Mesendoderm (in vitro differentiated cells): Measurements from ENCODE around the gene COA1.

ENCODE experiments used
- DNase-seq: peaks from one replicate; pipeline ENCODE4 v3.0.0; 2013
- H2AK5ac ChIP-seq: 2 replicates; pipeline ENCODE4 v1.6.1; 2013; ENCODE audit warnings: low read length, inconsistent platforms
- H2BK120ac ChIP-seq: 2 replicates; pipeline ENCODE4 v1.6.1; 2013; ENCODE audit warnings: low read depth, mild to moderate bottlenecking, low read length, moderate library complexity, mixed read lengths
- H2BK15ac ChIP-seq: replicated peaks from 2 replicates; pipeline ENCODE4 v1.6.1; 2013; ENCODE audit warnings: low read depth, mild to moderate bottlenecking, moderate library complexity
- H2BK5ac ChIP-seq: 2 replicates; pipeline ENCODE4 v1.6.1; 2013; ENCODE audit warnings: low read length, inconsistent platforms
- H3K18ac ChIP-seq: 2 replicates; pipeline ENCODE4 v1.6.1; 2013; ENCODE audit warnings: mild to moderate bottlenecking, low read length, mixed read lengths
- H3K23ac ChIP-seq: one replicate; pipeline ENCODE4 v1.6.1; 2013; ENCODE audit warnings: low read length
- H3K27ac ChIP-seq: 2 replicates; pipeline ENCODE4 v1.5.1; 2013; ENCODE audit warnings: low read depth, mild to moderate bottlenecking, inconsistent platforms, low read length, moderate library complexity
- H3K27me3 ChIP-seq: 2 replicates; pipeline ENCODE4 v1.6.1; 2013; ENCODE audit warnings: low read length, control low read depth, mild to moderate bottlenecking, inconsistent platforms; ENCODE audit not compliant: insufficient read depth, poor library complexity
- H3K36me3 ChIP-seq: 2 replicates; pipeline ENCODE4 v1.6.1; 2013; ENCODE audit warnings: low read length, inconsistent platforms; ENCODE audit not compliant: control insufficient read depth, insufficient read depth
- H3K4ac ChIP-seq: one replicate; pipeline ENCODE4 v1.6.1; 2013; ENCODE audit warnings: low read depth, mild to moderate bottlenecking, low read length, moderate library complexity
- H3K4me1 ChIP-seq: 2 replicates; pipeline ENCODE4 v1.6.1; 2013; ENCODE audit warnings: low read depth, low read length, inconsistent platforms; ENCODE audit not compliant: control insufficient read depth
- H3K4me2 ChIP-seq: 2 replicates; pipeline ENCODE4 v1.6.1; 2013; ENCODE audit warnings: low read length
- H3K4me3 ChIP-seq: 2 replicates; pipeline ENCODE4 v1.5.1; 2013; ENCODE audit warnings: mild to moderate bottlenecking, low read length
- H3K56ac ChIP-seq: one replicate; pipeline ENCODE4 v1.6.1; 2013; ENCODE audit warnings: low read length
- H3K79me1 ChIP-seq: 2 replicates; pipeline ENCODE4 v1.6.1; 2013; ENCODE audit warnings: low read length, inconsistent platforms
- H3K79me2 ChIP-seq: 2 replicates; pipeline ENCODE4 v1.6.1; 2013; ENCODE audit warnings: mild to moderate bottlenecking, low read length; ENCODE audit not compliant: control insufficient read depth, insufficient read depth
- H3K9ac ChIP-seq: 2 replicates; pipeline ENCODE4 v1.6.1; 2013; ENCODE audit warnings: low read length, inconsistent platforms
- H4K5ac ChIP-seq: one replicate; pipeline ENCODE4 v1.6.1; 2013; ENCODE audit warnings: low read length
- H4K8ac ChIP-seq: one replicate; pipeline ENCODE4 v1.6.1; 2013; ENCODE audit warnings: low read depth, mild to moderate bottlenecking, control low read depth, low read length, moderate library complexity
- WGBS: extraction: QIAGEN DNeasy Blood & Tissue Kit; methylation state at CpG from one replicate; pipeline ENCODE4 v1.1.7; 2013; ENCODE audit warnings: low lambda C conversion rate, missing lambda C conversion rate; ENCODE audit not compliant: insufficient coverage; ENCODE audit errors: extremely low coverage; 5-methylcytosine and 5-hydroxymethylcytosine counted together

Gene COA1

GRCh38 chr7:43698460-43699255 lies 30.7 kb downstream of the COA1 start:
- H3K27me3 ChIP-seq = no peaks in the 10 kb centered on the region
- peaks cover 6% of the 10 kb centered on the region for H3K79me1 ChIP-seq
- no peak overlapping the region for H3K18ac ChIP-seq
- H4K5ac ChIP-seq = no peak overlapping the region
- no peak overlapping the region for H4K8ac ChIP-seq
- no peak overlapping the region for H3K4me3 ChIP-seq
- no peak overlapping the region for H3K56ac ChIP-seq
- no peak for DNase-seq
- no peak overlapping the region for H2AK5ac ChIP-seq
- H3K4me2 ChIP-seq = no peak overlapping the region
- H3K79me2 ChIP-seq = peaks cover 37% of the 10 kb centered on the region
- no CpG with 5 or more reads among the region's 5 CpGs for WGBS
- no peak overlapping the region for H3K23ac ChIP-seq
- H3K4ac ChIP-seq = no peak overlapping the region
- no peak overlapping the region for H3K9ac ChIP-seq
- no peak overlapping the region for H3K27ac ChIP-seq
- H2BK120ac ChIP-seq = no peak overlapping the region
- no peaks in the 10 kb centered on the region for H3K36me3 ChIP-seq
- no peak overlapping the region for H2BK5ac ChIP-seq
- no peak overlapping the region for H2BK15ac ChIP-seq
- peaks cover 3% of the 10 kb centered on the region for H3K4me1 ChIP-seq

- H3K56ac ChIP-seq = no peak overlapping the region
- no peak overlapping the region for H3K18ac ChIP-seq
- no peak overlapping the region for H2BK5ac ChIP-seq
- no peaks in the 10 kb centered on the region for H3K36me3 ChIP-seq
- peaks cover 3% of the 10 kb centered on the region for H3K4me1 ChIP-seq
- H2BK15ac ChIP-seq = no peak overlapping the region
- no peak overlapping the region for H3K4ac ChIP-seq
- no CpG with 5 or more reads among the region's 4 CpGs for WGBS
- H3K4me2 ChIP-seq = no peak overlapping the region
- peaks cover 10% of the 10 kb centered on the region for H3K79me1 ChIP-seq
- H2AK5ac ChIP-seq = no peak overlapping the region
- peaks cover 46% of the 10 kb centered on the region for H3K79me2 ChIP-seq
- H4K5ac ChIP-seq = no peak overlapping the region
- no peak overlapping the region for H3K23ac ChIP-seq
- H3K4me3 ChIP-seq = no peak overlapping the region
- H3K27me3 ChIP-seq = no peaks in the 10 kb centered on the region
- DNase-seq = no peak
- H2BK120ac ChIP-seq = no peak overlapping the region
- no peak overlapping the region for H4K8ac ChIP-seq
- H3K9ac ChIP-seq = no peak overlapping the region
- H3K27ac ChIP-seq = no peak overlapping the region
Observed at GRCh38 chr7:43697690-43698089, 31.6 kb downstream of the COA1 start.

- no peak overlapping the region for H4K8ac ChIP-seq
- H3K79me2 ChIP-seq = peaks cover 64% of the 10 kb centered on the region
- DNase-seq = no peak
- H3K56ac ChIP-seq = no peak overlapping the region
- no peak overlapping the region for H3K4me3 ChIP-seq
- H3K4me1 ChIP-seq = no peaks in the 10 kb centered on the region
- H3K36me3 ChIP-seq = no peaks in the 10 kb centered on the region
- no peak overlapping the region for H2BK15ac ChIP-seq
- no CpG with 5 or more reads among the region's 1 CpG for WGBS
- H2AK5ac ChIP-seq = no peak overlapping the region
- H4K5ac ChIP-seq = no peak overlapping the region
- no peak overlapping the region for H2BK5ac ChIP-seq
- H3K23ac ChIP-seq = no peak overlapping the region
- H3K27me3 ChIP-seq = no peaks in the 10 kb centered on the region
- no peak overlapping the region for H2BK120ac ChIP-seq
- H3K4ac ChIP-seq = no peak overlapping the region
- no peak overlapping the region for H3K9ac ChIP-seq
- H3K18ac ChIP-seq = no peak overlapping the region
- no peak overlapping the region for H3K27ac ChIP-seq
- no peak overlapping the region for H3K4me2 ChIP-seq
- peaks cover 19% of the 10 kb centered on the region for H3K79me1 ChIP-seq
Observed at GRCh38 chr7:43695365-43695764, 34.0 kb downstream of the COA1 start.

GRCh38 chr7:43694399-43694748 lies 34.9 kb downstream of the COA1 start:
- Histone ChIP-seq H3K4me2 (no peak overlapping the region), H2AK5ac (no peak overlapping the region), H2BK120ac (no peak overlapping the region), H2BK15ac (no peak overlapping the region), H3K18ac (no peak overlapping the region), H4K8ac (no peak overlapping the region), H3K27me3 (no peaks in the 10 kb centered on the region), H3K79me2 (peaks cover 65% of the 10 kb centered on the region), H3K36me3 (no peaks in the 10 kb centered on the region), H2BK5ac (no peak overlapping the region), H3K4me1 (no peaks in the 10 kb centered on the region), H4K5ac (no peak overlapping the region), H3K9ac (no peak overlapping the region), H3K56ac (no peak overlapping the region), H3K4me3 (no peak overlapping the region), H3K79me1 (peaks cover 19% of the 10 kb centered on the region), H3K23ac (no peak overlapping the region), H3K4ac (no peak overlapping the region), H3K27ac (no peak overlapping the region)
- WGBS = no CpG with 5 or more reads among the region's 2 CpGs
- no peak for DNase-seq

GRCh38 chr7:43693687-43694398 lies 35.5 kb downstream of the COA1 start:
- Histone ChIP-seq H2BK5ac (no peak overlapping the region), H3K56ac (no peak overlapping the region), H3K4ac (no peak overlapping the region), H3K18ac (no peak overlapping the region), H2AK5ac (no peak overlapping the region), H3K23ac (no peak overlapping the region), H3K36me3 (no peaks in the 10 kb centered on the region), H4K8ac (no peak overlapping the region), H2BK120ac (no peak overlapping the region), H3K27ac (no peak overlapping the region), H3K4me1 (no peaks in the 10 kb centered on the region), H3K27me3 (no peaks in the 10 kb centered on the region), H4K5ac (no peak overlapping the region), H2BK15ac (no peak overlapping the region), H3K4me3 (no peak overlapping the region), H3K79me1 (peaks cover 23% of the 10 kb centered on the region), H3K79me2 (peaks cover 70% of the 10 kb centered on the region), H3K4me2 (no peak overlapping the region), H3K9ac (no peak overlapping the region)
- no peak for DNase-seq
- WGBS = 100% methylated on average over 3 of the region's 4 CpGs
